WI38 (cell line): Measurements from ENCODE around the gene FCER1G.

ENCODE experiments used
- H3K4me3 ChIP-seq: 2 replicates; pipeline ENCODE4 v1.5.1; 2011; ENCODE audit warnings: low read depth, mild to moderate bottlenecking, control low read depth, low read length
- CTCF ChIP-seq: IDR thresholded peaks from 2 replicates; pipeline ENCODE4 v1.5.1; 2012; ENCODE audit warnings: low read depth, mild to moderate bottlenecking, control low read depth, low read length

FCER1G gene

DNA sequence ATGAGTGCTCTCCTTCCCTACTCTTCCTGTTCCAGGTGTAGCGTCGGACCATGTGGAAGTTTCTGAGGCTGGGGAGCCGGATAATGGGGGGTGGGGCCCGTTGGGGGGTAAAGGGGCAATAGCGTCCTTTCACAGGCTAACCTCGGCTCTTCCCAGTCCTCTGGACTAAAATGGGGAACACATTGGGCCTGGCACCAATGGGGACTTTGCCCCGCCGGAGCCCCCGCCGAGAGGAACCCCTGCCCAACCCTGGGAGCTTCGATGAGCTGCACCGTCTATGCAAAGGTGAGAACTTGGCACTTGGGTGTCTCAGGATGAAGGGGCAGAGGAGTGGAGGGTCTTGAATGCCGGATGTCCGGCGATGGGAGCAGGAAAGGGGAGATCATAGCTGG lies 11.2 kb downstream of the FCER1G start:
- no peak for TF ChIP-seq CTCF
- peak overlapping the region; percentile 75 for H3K4me3 ChIP-seq

DNA sequence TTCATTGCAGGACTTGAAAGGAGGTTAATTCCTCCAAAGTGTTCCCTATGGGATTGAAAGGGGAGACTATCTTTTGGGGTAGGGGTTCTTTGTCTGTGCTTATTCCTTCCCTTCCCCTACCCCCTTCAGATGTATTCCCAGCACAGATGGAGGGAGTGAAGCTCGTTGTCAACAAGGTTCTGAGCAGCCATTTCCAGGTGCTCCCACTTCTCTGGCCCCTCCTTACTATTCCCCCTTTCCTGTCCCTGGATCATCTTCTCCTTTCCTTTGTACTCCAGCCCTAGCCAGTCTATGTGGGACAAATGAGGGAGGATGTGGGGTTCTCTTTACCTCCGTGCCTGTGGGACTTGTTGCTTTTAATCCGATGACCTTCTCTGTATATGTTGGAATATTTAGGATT lies 11.7 kb downstream of the FCER1G start:
- TF ChIP-seq CTCF = no peak
- H3K4me3 ChIP-seq = peak overlapping the region; percentile 75

- H3K4me3 ChIP-seq = peak overlapping the region; percentile 12; the same call in 1 of the 2 replicates
- TF ChIP-seq CTCF = peak; percentile 69
These were observed 12.2 kb downstream of the FCER1G start for GRCh38 chr1:161227196-161227871.

DNA sequence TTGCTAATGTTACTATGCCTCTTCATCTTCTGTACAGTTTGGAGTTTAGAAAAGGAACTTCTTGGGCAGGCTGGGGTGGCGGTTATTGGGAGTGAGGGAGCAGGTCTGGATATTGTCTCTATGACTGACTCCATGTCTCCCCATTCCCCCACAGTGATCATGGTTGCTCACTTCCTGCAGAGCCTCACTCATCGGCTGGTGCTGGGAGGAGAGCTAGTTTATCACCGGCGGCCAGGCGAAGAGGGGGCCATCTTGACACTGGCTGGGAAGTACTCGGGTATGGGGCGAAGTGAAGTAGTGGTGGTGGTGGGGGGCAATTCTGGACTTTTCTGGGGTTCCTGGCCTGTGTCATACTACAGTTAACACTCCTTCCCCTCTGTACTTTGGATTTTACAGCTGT lies 12.9 kb downstream of the FCER1G start:
- no peak for TF ChIP-seq CTCF
- H3K4me3 ChIP-seq = no peak overlapping the region

- TF ChIP-seq CTCF = no peak
- H3K4me3 ChIP-seq = no peak overlapping the region
These were observed 14.8 kb downstream of the FCER1G start for GRCh38 chr1:161229896-161230295.

DNA sequence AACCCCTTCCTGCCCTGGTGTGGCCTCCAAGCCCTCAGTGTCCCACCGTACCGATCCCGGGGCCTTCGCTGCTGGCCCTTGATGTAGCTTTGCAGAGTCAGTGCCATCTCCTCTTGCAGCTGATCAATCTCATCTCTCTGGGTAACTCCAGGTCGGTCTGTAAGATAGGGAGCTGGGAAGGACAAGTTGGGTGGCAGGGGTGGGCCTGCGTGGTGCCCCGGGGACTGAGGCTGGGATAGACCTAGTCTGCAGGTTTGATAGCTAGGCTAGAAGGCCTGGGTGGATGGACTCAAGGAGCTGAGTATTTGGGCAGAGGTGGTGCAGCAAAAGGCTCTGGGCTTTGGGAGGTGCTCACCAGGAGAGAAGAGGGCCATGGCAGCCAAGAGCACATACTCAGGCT lies 15.7 kb downstream of the FCER1G start:
- H3K4me3 ChIP-seq = no peak overlapping the region
- no peak for TF ChIP-seq CTCF

DNA sequence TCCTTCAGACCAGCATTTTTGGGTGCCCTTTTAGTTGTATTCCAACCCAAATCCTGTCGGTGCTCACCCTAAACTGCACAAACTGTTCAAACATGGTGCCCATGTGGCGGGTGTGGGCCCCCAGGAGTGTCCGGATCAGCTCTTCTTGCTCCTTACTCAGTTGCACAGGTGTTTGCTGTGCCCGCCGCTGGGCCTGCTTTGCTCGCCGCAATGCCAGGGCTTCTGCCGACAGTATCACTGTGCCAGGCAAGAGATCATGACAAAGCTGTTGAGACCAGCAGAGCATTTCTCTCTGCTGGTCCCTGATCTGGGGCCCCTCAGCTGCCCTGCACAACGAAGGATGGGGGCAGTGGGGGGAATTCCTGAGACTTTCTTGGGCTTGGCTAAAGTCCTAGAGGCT lies 18.0 kb downstream of the FCER1G start:
- no peak for TF ChIP-seq CTCF
- H3K4me3 ChIP-seq = no peak overlapping the region
